Psoas muscle (tissue), 8 donors: Measurements from ENCODE around the gene CACNA2D4. TPM values are rescaled to one million over a fixed set of nuclear protein-coding genes. Genes with fewer than 3 reads are reported as not detected.
A peak's percentile ranks its signal among the peaks of the same experiment; 100 is the strongest.

Source experiments
- ATAC-seq, 4 donors: fragments of 200-7000 bp; cut with Tn5 transposase; one replicate each; pipeline ENCODE4 v1.9.1; 2020; ENCODE audit warnings: moderate library complexity in 3 of 4, mild to moderate bottlenecking in 2 of 4
- DNase-seq, 2 donors: peaks; one replicate each; pipeline ENCODE4 v3.0.0-alpha.2; 2020
- H3K27ac ChIP-seq: fragments of 200-600 bp; one replicate; pipeline ENCODE4 v1.8.0; 2022
- H3K27me3 ChIP-seq, 3 donors: fragments of 200-600 bp in 1 of 3; one replicate each; pipeline versions ENCODE4 v1.6.1 to v1.8.0; 2013 to 2022; ENCODE audit warnings: low read length in 2 of 3, mild to moderate bottlenecking in 2 of 3, moderate library complexity in 1 of 3; ENCODE audit not compliant: insufficient read depth in 3 of 3
- H3K36me3 ChIP-seq, 2 donors: fragments of 200-600 bp in 1 of 2; one replicate each; pipeline versions ENCODE4 v1.6.1 to v1.8.0; 2013 to 2022; ENCODE audit warnings: low read depth in 1 of 2, mild to moderate bottlenecking in 1 of 2, moderate library complexity in 1 of 2; ENCODE audit not compliant: insufficient read depth in 1 of 2
- H3K4me1 ChIP-seq: fragments of 200-600 bp; one replicate; pipeline ENCODE4 v1.8.0; 2022
- H3K4me3 ChIP-seq: fragments of 200-600 bp; one replicate; pipeline ENCODE4 v1.8.0; 2022; ENCODE audit warnings: mild to moderate bottlenecking
- H3K9me3 ChIP-seq: fragments of 200-600 bp; one replicate; pipeline ENCODE4 v1.8.0; 2022
- WGBS, 3 donors: extraction: QIAGEN DNeasy Blood & Tissue Kit; methylation state at CpG; one replicate each; pipeline versions ENCODE4 v1.1.6 to v1.1.7; 2013; 5-methylcytosine and 5-hydroxymethylcytosine counted together
- intact Hi-C, 2 donors: fragments of 100-400 bp; cut with DNase I; formaldehyde crosslinking; loops; one replicate each; pipeline versions ENCODE4 v1.11.0 to v1.14.2; 2022
- polyA plus RNA-seq, 3 donors: library from polyadenylated mRNA; stranded (reverse); fragments of 200-250 nt; gene quantifications; one replicate each; pipeline ENCODE4 v1.2.3, GENCODE V29; 2013
- total RNA-seq, 4 donors: library from RNA; stranded (reverse); fragmentation: NEBNext Ultra II Directional in 2 of 4; extraction: Animal tissue kit (Norgen Biotek cat#: 25700) in 2 of 4; gene quantifications; one replicate each; pipeline versions ENCODE4 v1.2.1 to v1.2.4, GENCODE V29; 2021 to 2023
- TF ChIP-seq, protein P1 (sequence below): fragments of 200-600 bp; IDR thresholded peaks from one replicate; pipeline ENCODE4 v1.8.0; 2022; ENCODE audit warnings: antibody characterized with exemption
- donor health status: healthy with polysubstance abuse.
- donor health status: DM: no; HTN: no; CAD: no; lungs with moderate emphysema.
- donor health status: Bipolar disorder and iron deficiency.
- donor health status: healthy.
- donor health status: DM: yes; HTN: yes; CAD: no.
- donor health status: DM: no; HTN: no; CAD: no.
- donor health status: DM: no; HTN: no; CAD: no.
- donor health status: DM: yes; HTN: yes; CAD: no.

Gene CACNA2D4
- total and polyA plus RNA-seq, 7 donors = 0.74 to 1.8 (median 0.93) TPM

DNA sequence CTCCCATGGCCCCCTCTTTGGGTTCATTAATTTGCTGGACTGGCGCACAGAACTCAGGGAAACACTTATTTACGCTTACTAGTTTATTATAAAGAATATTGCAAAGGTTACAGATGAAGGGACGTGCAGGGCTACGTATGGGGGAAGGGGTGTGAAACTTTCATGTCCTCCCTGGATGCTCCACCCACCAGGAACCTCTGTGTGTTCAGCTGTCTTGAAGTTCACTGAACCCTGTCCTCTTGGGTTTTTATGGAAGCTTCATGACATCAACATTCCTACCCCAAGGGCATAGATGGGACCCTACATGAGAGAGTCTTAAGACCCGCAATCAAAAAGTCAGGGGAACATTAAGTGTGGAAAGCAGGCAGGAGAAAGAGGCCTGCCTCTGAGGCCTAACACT is 169.4 kb downstream of the CACNA2D4 start:
- Histone ChIP-seq H3K4me1 (peaks cover 28% of the 10 kb centered on the region), H3K27ac (no peak overlapping the region), H3K36me3 (no peaks in the 10 kb centered on the region), H3K9me3 (peaks cover 9% of the 10 kb centered on the region), H3K27me3 (no peaks in the 10 kb centered on the region), H3K4me3 (no peak overlapping the region)
- 92 to 97% (median 96%) methylated on average over 5 of the region's 5 CpGs for WGBS, 3 donors
- ATAC-seq (peak in 1 of 4 donors; percentile 33), DNase-seq (no peak)
- intact Hi-C loops = no loop called here
- TF ChIP-seq, protein P1, sequence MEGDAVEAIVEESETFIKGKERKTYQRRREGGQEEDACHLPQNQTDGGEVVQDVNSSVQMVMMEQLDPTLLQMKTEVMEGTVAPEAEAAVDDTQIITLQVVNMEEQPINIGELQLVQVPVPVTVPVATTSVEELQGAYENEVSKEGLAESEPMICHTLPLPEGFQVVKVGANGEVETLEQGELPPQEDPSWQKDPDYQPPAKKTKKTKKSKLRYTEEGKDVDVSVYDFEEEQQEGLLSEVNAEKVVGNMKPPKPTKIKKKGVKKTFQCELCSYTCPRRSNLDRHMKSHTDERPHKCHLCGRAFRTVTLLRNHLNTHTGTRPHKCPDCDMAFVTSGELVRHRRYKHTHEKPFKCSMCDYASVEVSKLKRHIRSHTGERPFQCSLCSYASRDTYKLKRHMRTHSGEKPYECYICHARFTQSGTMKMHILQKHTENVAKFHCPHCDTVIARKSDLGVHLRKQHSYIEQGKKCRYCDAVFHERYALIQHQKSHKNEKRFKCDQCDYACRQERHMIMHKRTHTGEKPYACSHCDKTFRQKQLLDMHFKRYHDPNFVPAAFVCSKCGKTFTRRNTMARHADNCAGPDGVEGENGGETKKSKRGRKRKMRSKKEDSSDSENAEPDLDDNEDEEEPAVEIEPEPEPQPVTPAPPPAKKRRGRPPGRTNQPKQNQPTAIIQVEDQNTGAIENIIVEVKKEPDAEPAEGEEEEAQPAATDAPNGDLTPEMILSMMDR = no peak

DNA sequence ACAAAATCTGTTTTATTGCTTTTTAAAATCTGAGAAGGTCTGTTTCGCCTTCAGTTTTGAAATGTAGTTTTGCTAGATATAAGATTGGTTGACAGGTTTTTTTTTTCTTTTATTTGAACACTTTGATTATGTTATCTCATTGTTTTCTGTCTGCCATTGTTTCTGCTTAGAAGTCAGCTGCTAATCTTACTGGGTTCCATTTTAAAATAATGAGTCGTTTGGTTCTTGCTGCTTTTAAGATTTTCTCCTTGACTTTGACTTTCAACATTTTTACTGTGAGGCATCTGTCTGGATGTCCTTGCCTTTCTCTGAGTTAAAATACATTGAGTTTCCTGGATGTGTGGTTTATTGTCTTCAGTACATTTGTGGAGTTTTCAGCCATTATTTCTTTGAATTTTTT is 170.8 kb downstream of the CACNA2D4 start:
- Histone ChIP-seq H3K27ac (no peak overlapping the region), H3K9me3 (peaks cover 9% of the 10 kb centered on the region), H3K27me3 (no peaks in the 10 kb centered on the region), H3K4me1 (peaks cover 18% of the 10 kb centered on the region), H3K4me3 (no peak overlapping the region), H3K36me3 (no peaks in the 10 kb centered on the region)
- WGBS, 3 donors = 92 to 96% (median 92%) methylated on average over 2 of the region's 2 CpGs
- DNase-seq = no peak
- intact Hi-C loops = no loop called here
- ATAC-seq = no peak
- TF ChIP-seq, protein P1 = no peak

DNA sequence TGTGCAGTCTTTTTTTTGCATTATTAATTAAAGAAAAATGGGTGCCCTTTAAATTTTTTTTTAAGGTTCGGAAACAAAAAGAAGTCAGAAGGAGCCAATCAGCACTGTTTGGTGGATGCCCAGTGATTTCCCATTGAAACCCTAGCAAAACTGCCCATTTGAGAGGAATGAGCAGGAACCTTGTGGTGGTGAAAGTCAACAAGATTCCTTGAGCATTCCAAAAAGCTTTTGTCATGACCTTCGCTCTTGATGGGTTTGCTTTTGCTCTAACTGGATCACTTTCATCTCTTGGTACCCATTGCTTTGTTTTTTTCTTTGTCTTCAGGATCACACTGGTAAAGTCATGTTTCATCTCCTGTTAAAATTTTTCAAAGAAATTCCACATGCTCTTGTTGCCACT is 173.5 kb downstream of the CACNA2D4 start:
- H3K4me1 ChIP-seq = peaks cover 35% of the 10 kb centered on the region
- DNase-seq = no peak
- intact Hi-C loops = loop anchor here in 1 of 2 donors (5.0 kb wide), 2 partner anchors 53 to 242 kb away; partner anchors contain the start of gene ADIPOR2
- no peak overlapping the region for H3K4me3 ChIP-seq
- no peak for ATAC-seq
- WGBS, 3 donors = 88 to 95% (median 94%) methylated on average over 2 of the region's 2 CpGs
- no peaks in the 10 kb centered on the region for H3K27me3 ChIP-seq
- H3K9me3 ChIP-seq = peaks cover 9% of the 10 kb centered on the region
- H3K27ac ChIP-seq = no peak overlapping the region
- H3K36me3 ChIP-seq = no peaks in the 10 kb centered on the region
- TF ChIP-seq, protein P1 = no peak

Other genes with a start within 250 kb of the CACNA2D4 start
- 10 to 100 TPM; 36.7 to 49.4 (median 43.2) TPM for gene ADIPOR2, start 227.6 kb downstream of the CACNA2D4 start, total RNA-seq
- 10 to 100 TPM; 28.6 to 52.1 (median 44.2) TPM for gene ADIPOR2, start 227.6 kb downstream of the CACNA2D4 start, polyA plus RNA-seq
- not detected for gene LRTM2, start 98.1 kb downstream of the CACNA2D4 start, total RNA-seq
- gene LRTM2, start 98.1 kb downstream of the CACNA2D4 start, polyA plus RNA-seq = not detected
- gene DCP1B, start 85.8 kb upstream of the CACNA2D4 start, total RNA-seq = 10 to 100 TPM in 1 of 4 donors, 1 to 10 TPM in 3; 8.7 to 13.8 (median 9.9) TPM
- 10 to 100 TPM in 1 of 3 donors, 1 to 10 TPM in 2; 1.7 to 13.0 (median 8.4) TPM for gene DCP1B, start 85.8 kb upstream of the CACNA2D4 start, polyA plus RNA-seq
- 1 to 10 TPM in 3 of 4 donors, under 1 TPM in 1; 0.95 to 2.9 (median 1.3) TPM for gene CACNA1C, start 134.3 kb upstream of the CACNA2D4 start, total RNA-seq
- gene CACNA1C, start 134.3 kb upstream of the CACNA2D4 start, polyA plus RNA-seq = under 1 TPM; 0.26 to 0.48 (median 0.46) TPM